Measurements from ENCODE around the gene ARHGAP22.

The ARHGAP22 gene

GRCh38 chr10:48450741-48451466, 154.0 kb downstream of the ARHGAP22 start:
- FAIRE-seq, result no peak
- no peak for DNase-seq (ENCODE audit: insufficient read length, low spot score)
- no peak for TF ChIP-seq CTCF (IDR thresholded peaks at IDR 0.05; ENCODE audit: insufficient read depth, missing control alignments)

- FAIRE-seq, result no peak
- no peak for DNase-seq (ENCODE audit: insufficient read length, low spot score)
- no peak for TF ChIP-seq CTCF (IDR thresholded peaks at IDR 0.05; ENCODE audit: insufficient read depth, missing control alignments)
These were observed 154.6 kb downstream of the ARHGAP22 start for GRCh38 chr10:48450233-48450740.

GRCh38 chr10:48449501-48450232, 155.2 kb downstream of the ARHGAP22 start:
- no peak for FAIRE-seq
- DNase-seq (ENCODE audit: insufficient read length, low spot score), result no peak

GRCh38 chr10:48448796-48449195, 156.1 kb downstream of the ARHGAP22 start:
- no peak for TF ChIP-seq CTCF (IDR thresholded peaks at IDR 0.05; ENCODE audit: insufficient read depth, missing control alignments)

More at GRCh38 chr10:48449501-48450232, 155.2 kb downstream of the ARHGAP22 start:
- TF ChIP-seq CTCF (IDR thresholded peaks at IDR 0.05; ENCODE audit: insufficient read depth, missing control alignments), result no peak

GRCh38 chr10:48447356-48448215, 157.3 kb downstream of the ARHGAP22 start:
- no peak for TF ChIP-seq CTCF (IDR thresholded peaks at IDR 0.05; ENCODE audit: insufficient read depth, missing control alignments)
- no peak for FAIRE-seq

More at GRCh38 chr10:48448796-48449195, 156.1 kb downstream of the ARHGAP22 start:
- DNase-seq (ENCODE audit: insufficient read length, low spot score) (no peak), FAIRE-seq (no peak)

GRCh38 chr10:48446785-48447184, 158.1 kb downstream of the ARHGAP22 start:
- no peak for DNase-seq (ENCODE audit: insufficient read length, low spot score)
- no peak for FAIRE-seq
- no peak for TF ChIP-seq CTCF (IDR thresholded peaks at IDR 0.05; ENCODE audit: insufficient read depth, missing control alignments)

More at GRCh38 chr10:48447356-48448215, 157.3 kb downstream of the ARHGAP22 start:
- no peak for DNase-seq (ENCODE audit: insufficient read length, low spot score)

All from D721Med (cell line).